Measurements from ENCODE around the gene TNNI2. TPM values are rescaled to one million over a fixed set of nuclear protein-coding genes. Genes with fewer than 3 reads are reported as not detected.
A peak's percentile ranks its signal among the peaks of the same experiment; 100 is the strongest.

Gene TNNI2
- total and polyA plus RNA-seq, 2 donors (not counting 1 experiment from before 2014, with no cell fraction given): 2.9 to 12.9 TPM

DNA sequence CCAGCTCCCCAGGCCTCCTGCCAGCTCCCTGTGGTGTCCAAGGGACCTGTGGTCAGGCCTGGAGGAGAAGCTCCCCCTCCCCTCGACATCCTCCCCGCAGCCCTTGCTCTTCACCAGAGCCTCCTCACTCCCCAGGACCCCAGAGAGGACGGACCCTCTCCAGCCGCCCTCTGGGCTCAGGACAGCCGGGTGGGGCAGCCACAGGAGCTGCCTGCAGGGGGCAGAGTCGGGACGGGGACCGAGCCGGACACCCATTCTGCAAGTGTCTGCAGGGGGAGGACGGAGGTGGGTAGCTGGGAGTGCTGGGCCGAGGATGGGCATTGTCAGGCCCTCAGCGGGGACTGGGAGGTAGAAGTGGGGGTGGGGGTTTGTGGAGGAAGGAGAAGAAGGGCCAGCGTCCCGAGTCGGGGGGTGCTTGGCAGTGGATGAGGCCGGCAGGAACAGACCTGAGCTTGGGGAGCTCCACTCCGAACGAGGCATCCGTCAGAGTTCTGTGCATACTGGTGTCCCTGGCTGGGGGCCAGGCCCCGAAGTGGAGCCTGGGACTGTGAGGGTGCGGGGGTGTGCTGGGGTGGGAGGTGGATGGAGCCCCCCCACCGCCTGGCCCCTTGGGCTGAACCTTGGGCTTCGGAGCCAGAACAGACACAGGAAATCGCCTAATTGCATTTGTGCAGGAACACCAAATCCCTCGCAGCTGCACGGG, 37.7 kb downstream of the TNNI2 start:
- Mint-ChIP-seq H3K27ac (peak overlapping the region; percentile 46), H3K4me3 (no peak overlapping the region), H3K27me3 (no peaks in the 10 kb centered on the region), H3K9me3 (ENCODE audit: insufficient read depth) (no peaks in the 10 kb centered on the region), H3K4me1 (peaks cover 65% of the 10 kb centered on the region)
- TF ChIP-seq EZH2 (IDR thresholded peaks at IDR 0.05; ENCODE audit: borderline replicate concordance, insufficient read depth, low read depth, low read length, poor library complexity, severe bottlenecking): no peak
- TF ChIP-seq CTCF (IDR thresholded peaks at IDR 0.05): peak; percentile 29
- peaks cover 0 to 30% of the 10 kb centered on the region in 2 experiments for H3K36me3 ChIP-seq (replicated peaks in 1 of 2; ENCODE audit: control extremely low read depth in 1 of 2, control insufficient read depth in 1 of 2, extremely low read depth in 1 of 2, insufficient read depth in 2 of 2, low read length in 1 of 2)
- 61% methylated on average over 20 of the region's 26 CpGs for WGBS (ENCODE audit: insufficient coverage)
- DNase-seq: no peak
- H2AFZ ChIP-seq (ENCODE audit: insufficient read depth, low read depth, low read length, poor library complexity, severe bottlenecking): no peak overlapping the region
- peaks cover 35 to 83% of the 10 kb centered on the region in 2 donors for H3K4me1 ChIP-seq (ENCODE audit: control insufficient read depth in 2 of 2, insufficient read depth in 2 of 2, low read length in 2 of 2)
- no peaks in the 10 kb centered on the region for H3K27me3 ChIP-seq (replicated peaks in 1 of 4; ENCODE audit: control extremely low read depth in 1 of 4, control insufficient read depth in 3 of 4, insufficient read depth in 4 of 4, low read length in 3 of 4)
- ATAC-seq (ENCODE audit: low read depth): no peak
- H3K9me3 ChIP-seq (ENCODE audit: control extremely low read depth in 1 of 3, control insufficient read depth in 2 of 3, insufficient read depth in 1 of 3, low read length in 2 of 3): no peaks in the 10 kb centered on the region
- CTCF ChIA-PET: interaction anchor here (1.1 to 2.2 kb wide), 7 partner anchors 12 to 275 kb away, joined by 3 to 10 read pairs (median 5); no protein-coding TSS in a partner anchor
- POLR2A ChIA-PET: interaction anchor here (0.6 kb wide), 1 partner anchor 26 kb away, joined by 3 read pairs; no protein-coding TSS in a partner anchor
- H4K20me1 ChIP-seq (ENCODE audit: control insufficient read depth, insufficient read depth, low read length, poor library complexity, severe bottlenecking): peaks cover 100% of the 10 kb centered on the region
- peak overlapping the region; percentile 12 for H3K4me2 ChIP-seq (replicated peaks; ENCODE audit: low read depth, low read length, poor library complexity, severe bottlenecking)
- intact Hi-C loops (cut with micrococcal nuclease): no loop called here
- H3K79me2 ChIP-seq (ENCODE audit: control insufficient read depth, insufficient read depth, low read length): peaks cover 86% of the 10 kb centered on the region
- no peak overlapping the region for H3K4me3 ChIP-seq (ENCODE audit: control extremely low read depth in 1 of 5, extremely low read depth in 1 of 5, insufficient read depth in 1 of 5, low read depth in 2 of 5, low read length in 4 of 5)
- H3K9ac ChIP-seq (ENCODE audit: low read length): no peak overlapping the region
- peak overlapping the region in 1 of 2 donors; percentile 3 for H3K27ac ChIP-seq (ENCODE audit: low read length in 2 of 2)
